DND-41 (cell line): ENCODE measurements around the gene SERPINA3.

Source experiments
- ATAC-seq: fragments of 200-7000 bp; cut with Tn5 transposase; 3 replicates; pipeline ENCODE4 v1.9.1; 2021; ENCODE audit warnings: low read depth; ENCODE audit not compliant: insufficient read depth
- DNase-seq: peaks from one replicate; pipeline ENCODE4 v3.0.0-alpha.2; 2020
- H2AFZ ChIP-seq: 2 replicates; pipeline ENCODE4 v1.6.0; 2012; ENCODE audit warnings: low read depth, low read length
- H3K27ac ChIP-seq: 2 replicates; pipeline ENCODE4 v1.5.1; 2012; ENCODE audit warnings: low read length, inconsistent platforms
- H3K27me3 ChIP-seq: fragments of 200-600 bp; sonication (generic); 2 replicates; pipeline ENCODE4 v1.6.0; 2012; ENCODE audit warnings: low read length, mild to moderate bottlenecking, inconsistent platforms; ENCODE audit not compliant: insufficient read depth, poor library complexity
- H3K36me3 ChIP-seq: 2 replicates; pipeline ENCODE4 v1.5.1; 2012; ENCODE audit warnings: low read length, inconsistent platforms; ENCODE audit not compliant: insufficient read depth
- H3K4me1 ChIP-seq: 2 replicates; pipeline ENCODE4 v1.5.1; 2012; ENCODE audit warnings: mild to moderate bottlenecking, low read length; ENCODE audit not compliant: insufficient read depth
- H3K4me2 ChIP-seq: 2 replicates; pipeline ENCODE4 v1.6.0; 2012; ENCODE audit warnings: mild to moderate bottlenecking, moderate library complexity, low read length, inconsistent platforms; ENCODE audit not compliant: insufficient read depth
- H3K4me3 ChIP-seq, 2 experiments: fragments of 200-600 bp in 1 of 2; shearing (Covaris generic) in 1 of 2; 2 replicates each; pipeline ENCODE4 v1.5.1; 2012 to 2016; ENCODE audit warnings: inconsistent platforms in 2 of 2, low read length in 2 of 2, mild to moderate bottlenecking in 2 of 2, low read depth in 1 of 2, moderate library complexity in 1 of 2
- H3K79me2 ChIP-seq: 2 replicates; pipeline ENCODE4 v1.6.0; 2012; ENCODE audit warnings: low read length, inconsistent platforms; ENCODE audit not compliant: insufficient read depth
- H3K9ac ChIP-seq: 2 replicates; pipeline ENCODE4 v1.6.0; 2012; ENCODE audit warnings: low read depth, mild to moderate bottlenecking, inconsistent platforms, low read length, moderate library complexity
- H3K9me3 ChIP-seq: 2 replicates; pipeline ENCODE4 v1.5.1; 2012; ENCODE audit warnings: low read length, moderate library complexity, mild to moderate bottlenecking, inconsistent platforms; ENCODE audit not compliant: insufficient read depth, severe bottlenecking
- H4K20me1 ChIP-seq: 2 replicates; pipeline ENCODE4 v1.6.0; 2012; ENCODE audit warnings: low read length; ENCODE audit not compliant: insufficient read depth
- CTCF ChIP-seq: IDR thresholded peaks from 2 replicates; pipeline ENCODE4 v1.5.1; 2012; ENCODE audit warnings: borderline replicate concordance, low read length, moderate library complexity, mild to moderate bottlenecking; ENCODE audit not compliant: poor library complexity, severe bottlenecking; ENCODE audit errors: extremely low read depth
- EZH2 ChIP-seq: IDR thresholded peaks from 3 replicates; pipeline ENCODE4 v1.6.1; 2012; ENCODE audit warnings: borderline replicate concordance, low read depth, mild to moderate bottlenecking, moderate library complexity, low read length, inconsistent platforms; ENCODE audit not compliant: severe bottlenecking

Gene SERPINA3

GRCh38 chr14:94673071-94673470 is 60.9 kb downstream of the SERPINA3 start:
- no peak for ATAC-seq
- H3K4me2 ChIP-seq: no peak overlapping the region
- no peaks in the 10 kb centered on the region for H4K20me1 ChIP-seq
- no peak overlapping the region for H3K27ac ChIP-seq
- H3K9ac ChIP-seq: no peak overlapping the region
- H3K79me2 ChIP-seq: no peaks in the 10 kb centered on the region
- H3K4me1 ChIP-seq: no peaks in the 10 kb centered on the region
- no peak for TF ChIP-seq EZH2
- TF ChIP-seq CTCF: no peak
- no peak overlapping the region for H2AFZ ChIP-seq
- no peaks in the 10 kb centered on the region for H3K9me3 ChIP-seq
- H3K4me3 ChIP-seq: no peak overlapping the region
- no peak for DNase-seq
- peaks cover 6% of the 10 kb centered on the region for H3K27me3 ChIP-seq
- H3K36me3 ChIP-seq: no peaks in the 10 kb centered on the region
